HepG2 (cell line): ENCODE results near the gene LRRC45. TPM values are rescaled to one million over a fixed set of nuclear protein-coding genes. Genes with fewer than 3 reads are reported as not detected.

Experiments used
- ATF4 ChIP-seq, 2 experiments: fragments of 450-650 bp in 1 of 2; sonication (generic) in 1 of 2; formaldehyde crosslinking; IDR thresholded peaks; 2 replicates each; pipeline versions ENCODE4 v1.5.0 to v1.8.0; 2020 to 2022; ENCODE audit warnings: mild to moderate bottlenecking in 1 of 2, missing genetic modification reagents in 1 of 2
- BHLHE40 ChIP-seq: IDR thresholded peaks from 2 replicates; pipeline ENCODE4 v1.6.1; 2011; ENCODE audit warnings: low read length, improper control_type of control experiment
- GABPA ChIP-seq, 2 experiments: IDR thresholded peaks; 2 replicates each; pipeline ENCODE4 v1.6.1; 2011 to 2016; ENCODE audit warnings: low read depth in 2 of 2, low read length in 1 of 2, missing biosample characterization in 1 of 2, missing genetic modification characterization in 1 of 2
- GATAD1 ChIP-seq: IDR thresholded peaks from 2 replicates; pipeline ENCODE4 v1.6.1; 2016; ENCODE audit warnings: missing genetic modification reagents, missing compliant biosample characterization
- GPBP1L1 ChIP-seq: sonication (generic); formaldehyde crosslinking; IDR thresholded peaks from 2 replicates; pipeline ENCODE4 v1.5.0; 2020; ENCODE audit warnings: mild to moderate bottlenecking, missing genetic modification reagents
- HDAC1 ChIP-seq: sonication (generic); formaldehyde crosslinking; IDR thresholded peaks from 2 replicates; pipeline ENCODE4 v1.5.1; 2020; ENCODE audit warnings: mild to moderate bottlenecking, missing genetic modification reagents
- HMG20B ChIP-seq: conservative IDR thresholded peaks from 2 replicates; pipeline ENCODE4 v1.6.1; 2016; ENCODE audit warnings: missing genetic modification reagents, missing compliant biosample characterization
- ISL2 ChIP-seq: sonication (generic); formaldehyde crosslinking; IDR thresholded peaks from 2 replicates; pipeline ENCODE4 v1.5.0; 2020; ENCODE audit warnings: missing genetic modification reagents
- KDM6A ChIP-seq: IDR thresholded peaks from 2 replicates; pipeline ENCODE4 v1.6.1; 2016; ENCODE audit warnings: low read depth
- NAIF1 ChIP-seq: sonication (generic); formaldehyde crosslinking; IDR thresholded peaks from 2 replicates; pipeline ENCODE4 v1.5.0; 2020; ENCODE audit warnings: mild to moderate bottlenecking, missing genetic modification reagents, borderline replicate concordance
- PRDM15 ChIP-seq: sonication (generic); formaldehyde crosslinking; IDR thresholded peaks from 2 replicates; pipeline ENCODE4 v1.4.0; 2020; ENCODE audit warnings: missing genetic modification reagents
- REXO4 ChIP-seq: sonication (generic); formaldehyde crosslinking; IDR thresholded peaks from 2 replicates; pipeline ENCODE4 v1.8.0; 2022; ENCODE audit warnings: missing genetic modification reagents, mild to moderate bottlenecking, borderline replicate concordance
- SRSF9 ChIP-seq: fragments of 200-400 bp; formaldehyde crosslinking; IDR thresholded peaks from 2 replicates; pipeline ENCODE4 v1.6.1; 2018; ENCODE audit warnings: borderline replicate concordance, mild to moderate bottlenecking, low read depth, low read length; ENCODE audit not compliant: insufficient read depth, poor library complexity, severe bottlenecking
- TBX2 ChIP-seq: sonication (generic); formaldehyde crosslinking; IDR thresholded peaks from 2 replicates; pipeline ENCODE4 v1.5.0; 2020; ENCODE audit warnings: missing genetic modification reagents, mild to moderate bottlenecking, borderline replicate concordance
- TFDP2 ChIP-seq: sonication (generic); formaldehyde crosslinking; IDR thresholded peaks from 2 replicates; pipeline ENCODE4 v1.4.0; 2020; ENCODE audit warnings: missing genetic modification reagents
- ZNF280D ChIP-seq: sonication (generic); formaldehyde crosslinking; IDR thresholded peaks from 2 replicates; pipeline ENCODE4 v1.5.1; 2020; ENCODE audit warnings: mild to moderate bottlenecking, missing genetic modification reagents
- ZNF337 ChIP-seq: sonication (generic); formaldehyde crosslinking; IDR thresholded peaks from 2 replicates; pipeline ENCODE4 v1.5.1; 2020; ENCODE audit warnings: missing genetic modification reagents, low read depth, mild to moderate bottlenecking, borderline replicate concordance
- polyA plus RNA-seq, 8 experiments: library from polyadenylated mRNA; depleted of rRNA in 3 of 8; stranded (reverse) in 7 of 8; unstranded in 1 of 8; fragments of >200 nt; fragmentation: Illumina TruSeq in 4 of 8; extraction: Trizol in 4 of 8; gene quantifications; 2 replicates each; pipeline versions ENCODE4 v1.2.1 to v1.2.3, GENCODE V29; 2011 to 2016; ENCODE audit warnings: low read depth in 4 of 8, missing spikeins in 1 of 8, mixed read lengths in 1 of 8; ENCODE audit not compliant: insufficient read depth in 1 of 8
- total RNA-seq, 5 experiments: library from RNA; depleted of rRNA; stranded (reverse); fragments of >200 nt; fragmentation: Illumina TruSeq; extraction: Trizol; gene quantifications; 2 replicates each; pipeline ENCODE4 v1.2.3, GENCODE V29; 2016; ENCODE audit warnings: low read depth in 1 of 5

LRRC45 gene
- total and polyA plus RNA-seq, 2 of the 13 experiments (the other 11 are each of a cell fraction or from before 2014, with no cell fraction given): 11.6 to 48.1 TPM

- TF ChIP-seq PRDM15 (CRISPR knock-in tag) (no peak), GABPA (IDR thresholded peaks at IDR 0.05; ENCODE audit: low read depth, low read length) (no peak), GABPA (CRISPR knock-in tag; IDR thresholded peaks at IDR 0.05; ENCODE audit: low read depth) (no peak), ZNF337 (CRISPR knock-in tag) (no peak), NAIF1 (CRISPR knock-in tag) (no peak), HMG20B (no peak), ZNF280D (CRISPR knock-in tag) (no peak), TFDP2 (CRISPR knock-in tag) (peak; percentile 44; the same call in 1 of the 2 replicates), SRSF9 (no peak), HDAC1 (CRISPR knock-in tag) (peak; percentile 3; the same call in 1 of the 2 replicates), GATAD1 (CRISPR knock-in tag) (0 out of 2 replicates have a peak, but pooled peaks have one; percentile 7), KDM6A (CRISPR knock-in tag) (no peak), ATF4 (CRISPR knock-in tag; IDR thresholded peaks at IDR 0.05) (no peak), GPBP1L1 (CRISPR knock-in tag) (no peak), REXO4 (CRISPR knock-in tag) (no peak), TBX2 (CRISPR knock-in tag) (no peak; the same call in 1 of the 2 replicates), ISL2 (CRISPR knock-in tag) (no peak), BHLHE40 (peak; percentile 63)
Observed at GRCh38 chr17:81976332-81977210, 46.5 kb upstream of the LRRC45 start (continued).
